Hepatic stellate cell (primary cell): Measurements from ENCODE around the gene PTPN22.
"Not testable (repeated sequence)": the region's sequence is repeated elsewhere in the genome, so short reads cannot be mapped to it uniquely, and the experiment has no call there.

Source experiments
- DNase-seq: peaks from one replicate; pipeline ENCODE4 v3.0.0; 2011; ENCODE audit warnings: low spot score

Gene PTPN22

DNA sequence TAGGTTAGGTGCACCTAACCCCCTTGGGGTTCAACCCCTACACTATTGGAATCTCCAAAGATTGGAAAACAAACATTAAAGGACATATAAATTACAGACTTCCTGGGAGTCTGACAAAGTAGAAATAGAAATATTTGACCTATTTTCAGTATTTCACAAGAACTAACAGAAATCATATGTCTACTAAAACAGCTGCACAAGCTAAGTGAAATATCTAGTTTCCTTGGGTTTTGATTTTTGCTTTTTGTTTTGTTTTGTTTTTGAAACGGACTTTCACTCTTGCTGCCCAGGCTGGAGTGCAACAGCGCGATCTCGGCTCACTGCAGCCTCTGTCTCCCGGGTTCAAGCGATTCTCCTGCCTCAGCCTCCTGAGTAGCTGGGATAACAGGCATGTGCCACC is 18.8 kb downstream of the PTPN22 start:
- not testable (repeated sequence) for DNase-seq

DNA sequence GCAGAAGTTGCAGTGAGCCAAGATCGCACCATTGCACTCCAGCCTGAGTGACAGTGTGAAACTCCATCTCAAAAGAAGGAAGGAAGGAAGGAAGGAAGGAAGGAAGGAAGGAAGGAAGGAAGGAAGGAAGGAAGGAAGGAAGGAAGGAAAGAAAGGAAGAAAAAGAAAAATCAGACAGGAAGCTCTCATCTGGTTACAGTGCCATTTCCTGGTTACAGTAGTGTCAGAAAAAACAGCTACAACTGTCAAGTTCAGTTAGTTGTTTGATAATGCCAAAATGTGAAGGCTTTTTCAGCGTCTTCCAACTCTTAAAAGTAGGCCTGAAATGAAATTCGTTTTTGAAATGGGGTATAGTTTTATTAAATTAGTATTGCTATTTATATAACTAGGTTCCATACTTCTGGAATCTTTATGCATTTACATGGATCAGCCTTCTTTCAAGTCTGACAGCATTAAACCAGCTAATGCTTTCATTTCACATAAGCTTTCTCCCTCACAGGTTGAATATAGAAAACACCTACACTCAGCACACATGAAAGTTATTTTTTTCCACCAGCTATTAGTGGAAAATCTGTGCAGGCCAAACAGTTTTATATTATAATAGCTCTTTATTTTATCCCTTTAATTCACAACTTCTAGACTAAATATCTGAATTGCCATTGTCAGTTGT is 21.2 kb downstream of the PTPN22 start:
- no peak for DNase-seq

DNA sequence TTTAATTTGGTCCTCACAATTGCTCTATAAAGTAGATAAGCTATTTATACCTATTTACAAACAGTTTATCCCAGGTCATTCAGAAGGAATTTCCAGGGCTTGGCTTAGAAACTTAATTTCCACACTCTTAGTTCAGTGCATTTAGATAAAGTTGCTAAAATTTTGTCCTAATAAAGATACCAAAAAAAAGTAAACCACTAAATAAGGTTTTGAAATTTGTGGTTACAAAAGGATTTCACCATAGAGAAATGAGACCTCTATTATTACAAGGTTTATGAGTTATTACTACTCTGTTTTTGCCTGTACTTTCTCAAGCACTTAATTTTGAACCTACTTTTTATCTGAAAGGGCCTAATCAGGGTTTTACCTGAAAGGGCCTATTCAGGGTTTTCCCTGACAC is 22.4 kb downstream of the PTPN22 start:
- DNase-seq, result no peak

DNA sequence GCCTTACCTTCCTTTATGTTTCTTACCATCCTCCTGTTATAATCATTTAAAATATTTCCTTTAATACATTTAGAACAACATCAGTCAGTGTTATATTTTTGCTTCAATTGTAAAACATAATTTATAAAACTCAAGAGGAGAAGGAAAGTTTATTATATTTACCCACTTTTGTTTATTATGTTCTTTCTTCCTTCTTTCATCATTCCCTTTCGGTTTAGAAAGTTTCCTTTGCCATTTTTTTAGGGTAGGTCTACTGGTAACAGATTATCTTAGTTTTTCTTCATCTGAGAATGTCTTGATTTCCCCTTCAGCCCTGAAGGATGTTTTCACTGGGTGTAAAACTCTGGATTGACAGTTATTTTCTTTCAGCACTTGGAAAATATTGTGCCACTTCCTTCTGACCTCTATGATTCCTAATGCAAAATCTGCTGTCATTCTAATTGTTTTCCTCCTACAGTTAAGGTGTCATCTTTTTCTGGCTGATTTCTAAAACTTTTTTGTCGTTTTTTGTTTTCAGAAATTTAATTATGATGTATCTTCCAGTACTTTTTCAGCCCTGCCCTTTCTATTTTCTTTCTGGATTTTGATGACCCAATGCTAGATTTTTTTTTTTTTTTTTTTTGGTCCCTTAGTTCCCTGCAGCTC is 25.0 kb downstream of the PTPN22 start:
- no peak for DNase-seq

DNA sequence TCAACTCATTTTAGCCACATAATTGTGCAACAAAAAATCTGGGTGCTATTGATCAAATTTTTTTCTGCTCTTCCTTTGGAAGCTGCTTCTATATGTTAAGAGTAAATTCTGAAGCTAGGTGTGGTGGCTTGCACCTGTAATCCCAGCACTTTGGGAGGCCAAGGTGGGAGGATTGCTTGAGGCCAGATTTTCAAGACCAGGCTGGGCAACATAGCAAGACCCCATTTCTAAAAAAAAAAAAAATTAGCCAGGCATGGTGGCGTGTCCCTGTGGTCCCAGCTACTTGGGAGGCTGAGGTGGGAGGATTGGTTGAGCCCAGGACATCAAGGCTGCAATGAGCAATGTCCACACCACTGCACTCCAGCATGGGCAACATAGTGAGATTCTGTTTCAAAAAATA is 35.0 kb downstream of the PTPN22 start:
- no peak for DNase-seq

DNA sequence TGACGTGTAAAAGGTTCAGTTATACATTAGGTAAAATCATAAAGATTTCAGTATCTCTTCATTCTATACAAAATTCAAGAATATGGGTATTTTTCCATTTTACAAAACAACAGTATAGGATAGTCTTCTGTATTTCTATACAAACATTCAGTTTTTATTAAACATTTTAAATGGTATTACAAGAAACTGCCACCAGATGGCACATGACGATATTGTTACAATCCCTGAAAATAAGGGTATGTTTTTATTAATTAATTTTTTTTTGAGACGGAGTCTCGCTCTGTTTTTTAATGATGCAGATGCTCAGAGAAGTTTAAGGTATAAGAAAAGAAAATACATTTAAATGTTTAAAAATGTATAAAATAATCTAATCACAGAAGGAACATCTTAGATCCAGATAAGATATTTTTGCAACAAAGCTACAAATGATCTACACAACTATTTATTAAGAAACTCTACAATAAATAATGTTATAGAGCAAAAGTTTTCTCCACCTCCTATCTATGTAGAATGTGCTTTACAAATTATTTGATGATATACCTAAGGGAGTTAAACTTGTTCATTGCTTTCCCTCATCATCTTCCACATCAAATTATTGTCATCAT is 35.7 kb downstream of the PTPN22 start:
- DNase-seq, result peak; percentile 15

DNA sequence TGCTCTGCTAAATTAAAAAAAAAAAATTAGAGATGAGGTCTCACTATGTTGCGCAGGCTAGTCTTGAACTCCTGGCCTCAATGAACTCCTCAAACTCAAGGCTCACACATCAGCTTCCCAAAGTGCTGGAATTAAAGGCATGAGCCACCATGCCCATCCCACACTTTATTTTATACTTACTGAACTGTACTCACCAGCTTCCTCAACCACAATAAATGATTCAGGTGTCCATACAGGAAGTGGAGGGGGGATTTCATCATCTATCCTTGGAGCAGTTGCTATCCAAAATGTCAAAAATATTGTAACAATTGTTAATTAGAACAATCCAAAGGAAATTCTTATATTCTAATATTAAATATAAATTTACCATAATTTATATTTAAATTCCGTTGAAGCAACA is 36.8 kb downstream of the PTPN22 start:
- no peak for DNase-seq

DNA sequence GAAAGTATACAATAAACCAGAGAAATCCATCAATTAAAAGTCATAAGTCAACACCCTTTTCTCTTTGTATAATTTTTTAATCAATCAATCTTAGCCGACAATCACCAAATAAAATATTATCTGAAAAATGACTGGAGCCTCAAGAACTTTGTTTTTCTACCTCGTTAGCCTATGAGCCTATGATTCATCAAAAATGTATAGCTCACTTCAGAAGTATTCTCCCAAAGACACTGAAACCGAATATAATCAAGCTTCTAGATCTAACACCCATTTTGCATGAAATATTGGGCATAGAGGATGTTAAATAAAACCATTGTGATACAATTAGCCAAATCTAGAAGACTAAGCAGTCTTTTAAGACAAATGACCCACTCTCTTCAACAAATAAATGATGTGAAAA is 41.5 kb downstream of the PTPN22 start:
- DNase-seq, result peak; percentile 28

DNA sequence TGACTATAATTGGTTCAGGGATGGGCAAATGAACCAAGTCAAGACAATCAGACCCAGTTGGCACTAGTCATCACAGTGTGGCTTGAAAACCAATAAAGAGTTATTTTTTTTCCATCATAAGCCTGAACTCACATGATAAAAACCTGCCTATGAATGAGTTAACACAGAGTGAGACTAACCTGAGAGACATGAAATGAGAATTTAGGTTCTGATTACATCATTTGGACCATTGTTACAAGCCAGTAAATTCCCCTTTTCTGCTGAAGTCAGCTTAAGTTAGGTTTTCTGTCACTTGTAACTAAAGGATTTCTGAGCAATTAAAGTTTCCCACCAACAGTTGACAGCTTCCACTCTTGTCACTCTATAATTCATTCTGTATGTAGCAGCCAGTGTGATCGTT is 49.6 kb downstream of the PTPN22 start:
- no peak for DNase-seq

DNA sequence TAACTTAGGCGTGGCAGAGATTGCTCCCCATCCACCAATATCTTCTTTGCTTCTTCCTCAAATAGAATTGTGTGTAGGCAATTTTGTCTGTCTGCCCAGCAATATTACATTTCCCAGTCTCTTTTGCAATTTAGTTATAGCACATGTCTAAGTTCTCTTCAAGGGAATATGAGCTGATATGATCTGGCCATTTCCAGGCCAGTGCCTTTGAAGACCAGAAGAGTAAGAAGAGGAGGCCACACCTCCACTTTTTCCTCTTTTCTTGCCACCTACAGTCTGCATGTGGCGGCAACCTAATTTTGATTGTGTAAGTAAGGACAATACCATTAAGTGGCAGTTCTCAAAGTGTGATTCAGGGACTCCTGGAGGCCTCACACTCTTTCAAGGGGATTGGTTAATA is 52.9 kb downstream of the PTPN22 start:
- no peak for DNase-seq

DNA sequence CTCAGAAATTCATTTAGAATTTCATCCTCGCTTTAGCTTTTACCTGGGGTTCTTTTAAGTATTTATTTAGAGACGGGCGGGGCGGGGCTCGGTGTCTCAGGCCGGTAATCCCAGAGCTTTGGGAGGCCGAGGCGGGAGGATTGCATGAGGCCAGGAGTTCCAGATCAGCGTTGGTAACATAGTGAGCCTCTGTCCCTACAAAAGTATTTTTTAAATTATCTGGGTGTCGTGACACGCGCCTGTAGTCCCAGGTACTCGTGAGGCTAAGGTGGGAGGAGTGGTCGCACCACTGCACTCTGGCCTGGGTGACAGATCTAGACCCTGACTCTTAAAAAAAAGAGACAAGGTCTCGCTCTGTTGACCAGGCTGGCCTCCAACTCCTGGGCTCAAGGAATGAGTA is 58.3 kb downstream of the PTPN22 start:
- DNase-seq, result no peak

DNA sequence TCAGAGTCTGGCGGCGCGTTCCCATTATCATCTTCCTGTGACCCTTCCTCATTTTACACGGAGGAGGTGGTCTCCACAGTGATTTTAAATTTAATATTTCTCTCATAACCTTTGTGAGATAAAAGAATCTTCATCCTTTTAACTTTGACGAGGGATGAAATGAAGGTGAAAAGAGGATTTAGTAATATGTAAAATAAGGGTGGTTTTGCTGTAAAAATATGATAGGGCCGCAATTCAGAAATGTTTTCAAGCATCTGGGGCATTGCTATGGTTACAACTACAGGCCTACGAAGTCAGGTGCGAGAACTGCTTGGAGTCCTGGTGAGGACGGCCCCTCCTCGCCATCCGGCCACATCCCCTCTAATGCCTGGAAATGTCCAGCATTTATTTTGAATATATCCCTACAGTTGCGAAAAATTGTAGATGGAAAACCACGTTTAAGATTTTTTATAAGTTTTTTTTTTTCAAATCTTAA is 58.8 kb downstream of the PTPN22 start:
- no peak for DNase-seq

DNA sequence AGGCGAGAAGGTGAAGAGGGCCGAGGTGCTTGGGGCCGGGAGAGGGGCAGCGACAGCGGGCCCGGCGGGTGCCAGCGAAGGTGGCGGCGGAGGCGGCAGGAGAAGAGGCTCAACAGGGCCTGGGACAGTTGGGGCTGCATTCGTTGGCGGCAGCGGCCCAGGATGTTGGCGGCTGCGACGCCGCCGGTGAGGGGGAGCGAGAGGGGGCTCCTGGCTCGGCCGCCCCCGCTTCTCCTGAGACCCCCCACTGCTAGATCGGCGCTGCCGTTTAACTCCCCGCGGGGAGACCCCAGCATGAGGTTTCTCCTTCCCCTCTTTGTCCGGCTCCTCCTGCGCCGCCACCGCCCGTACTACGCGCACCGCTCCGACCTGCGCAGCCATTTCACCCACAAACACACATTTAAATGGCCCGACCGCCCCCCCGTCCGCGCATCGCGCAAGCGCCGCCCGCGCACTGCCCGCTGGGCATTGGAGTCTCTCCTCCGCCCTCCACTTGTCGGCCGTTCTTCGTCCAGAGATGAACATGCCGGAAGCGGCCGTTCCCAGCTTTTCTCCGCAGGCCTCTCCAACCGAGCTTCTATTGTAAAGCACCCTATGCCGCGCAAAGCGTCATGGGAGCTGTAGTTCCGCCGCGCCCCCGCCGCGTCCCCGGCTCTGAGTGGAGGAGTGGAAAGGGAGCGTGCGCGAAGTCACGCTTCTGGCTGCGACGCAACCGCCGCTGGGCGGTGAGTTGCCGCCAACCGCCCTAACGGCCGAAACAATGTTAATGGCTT is 59.4 kb downstream of the PTPN22 start, which contains the start of gene RSBN1:
Gene RSBN1 (minus strand): TSS at position 589 of the 773 bp plus-strand sequence. CDS start 64 bp downstream, at position 525.
- DNase-seq, result peak; percentile 92

DNA sequence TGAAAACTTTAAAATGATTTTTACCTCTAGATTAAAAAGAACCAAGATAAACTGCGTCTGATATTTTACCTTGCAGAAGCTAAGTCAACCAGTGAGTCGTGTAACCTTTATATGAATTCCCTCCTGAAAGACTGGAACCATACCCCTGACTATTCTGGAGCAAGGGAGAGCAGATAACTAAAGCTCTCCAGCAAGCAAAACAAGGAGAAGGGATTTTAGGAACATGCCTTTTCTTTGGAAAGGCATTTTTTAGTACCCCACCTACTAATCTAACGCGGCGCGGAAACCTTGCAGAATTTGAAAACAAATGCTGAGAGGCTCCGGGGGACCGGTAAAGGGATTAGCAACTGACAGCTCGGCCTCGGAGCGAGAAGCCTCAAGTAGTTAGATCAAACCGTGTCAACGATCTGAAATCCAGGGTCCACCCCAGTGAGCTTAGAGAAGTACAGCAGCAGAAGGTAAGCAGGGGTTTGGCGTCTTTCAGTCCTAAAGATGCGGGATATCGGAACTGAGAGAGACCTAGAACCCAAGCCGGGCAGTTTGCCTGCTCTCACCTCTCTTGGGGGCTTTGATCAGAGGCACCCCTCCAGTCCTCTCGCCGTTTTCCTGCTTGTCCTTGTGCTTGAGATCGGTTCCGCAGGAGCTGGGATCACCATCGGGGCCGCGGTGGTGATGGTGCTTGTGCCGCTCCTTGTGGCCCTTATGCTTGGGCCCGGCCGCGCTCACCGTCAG is 60.2 kb downstream of the PTPN22 start:
- peak; percentile 31 for DNase-seq

DNA sequence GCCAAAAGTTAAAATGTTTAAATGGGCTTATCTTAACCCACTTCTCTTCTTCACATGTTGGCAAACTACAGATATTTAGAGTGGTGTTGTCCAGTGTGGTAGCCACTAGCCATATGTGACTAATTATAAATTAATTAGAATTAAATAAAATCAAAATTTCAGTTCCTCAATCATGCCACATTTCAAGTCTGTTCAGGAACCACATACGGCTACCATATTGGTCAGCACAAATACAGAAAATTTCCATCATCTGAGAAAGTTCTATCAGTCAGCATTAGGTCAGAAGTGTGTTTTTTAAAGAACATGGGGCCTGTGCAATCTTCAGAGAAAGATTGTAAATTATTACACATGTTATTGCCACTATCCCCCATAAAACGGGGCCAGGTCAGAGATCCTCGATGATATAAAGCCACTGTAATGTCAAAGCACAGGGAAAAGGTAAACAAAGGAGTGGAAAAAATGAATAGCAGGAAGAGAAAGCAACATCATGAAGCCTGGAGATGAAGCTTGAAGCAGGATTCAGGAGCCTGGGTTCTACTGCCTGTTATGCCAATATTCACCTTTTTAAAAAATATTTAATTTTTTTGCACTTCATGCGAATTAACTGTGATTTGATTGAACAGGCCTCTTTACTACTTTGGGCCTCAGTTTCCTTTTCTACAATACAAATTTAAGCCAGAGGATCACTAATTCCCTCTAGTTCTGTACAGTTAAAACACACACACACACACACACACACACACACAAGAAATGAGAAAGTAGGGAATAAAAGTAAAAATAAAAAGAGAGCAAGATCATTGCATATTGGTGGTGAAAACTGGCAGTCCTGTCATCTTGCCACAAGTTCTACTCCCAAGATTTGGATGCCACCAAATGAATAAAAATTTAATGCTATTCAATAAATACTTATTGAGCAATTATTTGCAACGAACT is 61.6 kb downstream of the PTPN22 start:
- no peak for DNase-seq

DNA sequence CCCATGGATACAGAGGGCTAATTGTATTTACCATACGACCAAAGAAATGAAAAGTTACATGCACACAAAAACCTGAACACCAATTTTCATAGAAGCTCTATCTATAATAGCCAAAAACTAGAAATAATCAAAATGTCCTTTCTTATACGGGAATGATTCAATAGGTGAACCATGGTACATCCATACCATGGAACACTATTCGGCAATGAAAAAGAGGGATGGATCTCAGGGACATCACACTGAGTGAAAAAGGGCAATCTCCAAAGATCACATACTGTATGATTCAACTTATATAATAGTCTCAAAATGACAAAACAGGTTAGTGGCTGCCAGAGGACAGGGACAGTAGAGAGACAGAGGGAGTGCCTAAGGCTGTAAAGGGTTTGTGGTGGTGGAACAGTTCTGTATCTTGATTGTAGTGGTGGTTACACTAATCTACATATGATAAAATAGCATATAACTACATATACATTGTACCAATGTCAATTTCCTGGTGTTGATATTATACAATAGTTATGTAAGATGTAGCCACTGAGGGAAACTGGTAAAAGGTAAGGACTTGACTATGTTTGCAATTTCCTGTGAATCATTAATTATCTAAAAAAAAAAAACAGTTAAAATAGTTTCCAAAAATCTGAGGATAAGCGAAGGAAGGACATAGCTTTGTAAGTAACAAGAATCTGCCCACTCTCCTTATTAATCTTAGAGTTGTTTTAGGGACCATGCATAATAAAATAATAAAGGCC is 62.9 kb downstream of the PTPN22 start:
- DNase-seq, result no peak

DNA sequence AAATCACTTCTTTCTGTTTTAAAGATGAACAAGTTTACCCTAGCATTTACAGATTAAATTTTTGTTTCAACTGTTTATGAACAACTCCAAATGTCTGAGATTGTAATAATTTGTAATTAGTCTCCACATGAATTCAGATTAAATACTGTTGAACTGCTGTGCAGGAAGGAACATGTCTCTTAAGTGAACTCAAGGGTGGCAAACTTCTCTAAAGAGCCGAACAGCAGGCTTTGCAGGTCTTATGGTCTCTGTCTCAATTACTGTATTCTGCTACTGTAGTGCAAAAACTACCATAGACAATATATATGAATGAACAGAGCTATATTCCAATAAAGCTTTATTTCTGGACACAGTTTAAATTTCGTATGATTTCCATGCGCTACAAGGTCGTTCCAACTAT is 65.9 kb downstream of the PTPN22 start:
- no peak for DNase-seq

DNA sequence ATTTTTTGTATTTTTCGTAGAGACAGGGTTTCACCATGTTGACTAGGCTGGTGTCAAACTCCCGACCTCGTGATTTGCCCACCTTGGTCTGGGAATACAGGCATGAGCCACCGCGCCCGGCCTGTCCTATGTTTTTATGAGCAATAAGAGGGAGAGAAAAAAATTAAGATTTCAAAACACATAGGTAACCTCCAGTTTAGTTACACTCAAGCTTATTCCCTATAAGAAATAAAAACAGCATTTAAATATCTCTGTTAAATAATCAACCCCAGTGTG is 66.3 kb downstream of the PTPN22 start:
- no peak for DNase-seq

DNA sequence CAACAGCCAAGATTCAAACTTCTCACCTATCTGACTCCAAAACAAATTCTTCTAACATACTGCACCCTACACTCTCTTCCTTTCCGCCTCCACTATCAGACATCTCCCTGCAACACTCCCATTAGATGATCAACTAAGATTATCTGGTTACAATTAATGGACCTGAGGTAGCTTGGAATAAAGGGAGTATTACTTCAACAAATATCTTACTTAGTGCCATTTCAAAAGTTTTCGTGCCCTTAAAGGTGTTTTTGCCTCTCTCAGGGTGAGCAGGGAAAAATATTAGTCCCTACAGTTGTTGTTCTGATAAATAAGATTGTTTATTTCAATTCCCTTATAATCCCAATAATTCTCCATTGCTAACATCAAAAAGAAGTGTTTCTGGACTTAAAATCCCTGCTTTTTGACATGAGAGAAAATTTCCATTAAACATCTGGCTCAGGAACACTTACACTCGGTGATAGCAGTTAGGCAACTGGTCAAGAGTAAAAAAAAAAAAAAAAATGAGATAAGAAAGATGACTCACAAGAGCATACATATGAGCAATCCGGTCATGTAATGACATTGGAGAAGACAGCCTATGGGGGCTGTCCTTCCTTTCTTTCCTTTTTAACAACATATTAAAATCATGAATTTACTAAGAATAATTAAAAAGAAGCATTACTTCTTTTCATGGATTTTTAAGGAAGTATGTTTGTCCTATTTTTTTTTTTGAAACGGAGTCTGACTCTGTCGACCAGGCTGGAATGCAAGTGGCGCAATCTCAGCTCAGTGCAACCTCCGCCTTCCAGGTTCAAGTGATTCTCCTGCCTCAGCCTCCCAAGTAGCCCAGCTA is 66.9 kb downstream of the PTPN22 start:
- DNase-seq, result peak; percentile 75
